ENCODE results near the gene OPHN1.

GRCh38 chrX:68059469-68059868 is 373.8 kb downstream of the OPHN1 start:
- TF ChIP-seq CTCF (IDR thresholded peaks at IDR 0.05 in 4 of 5, conservative IDR thresholded peaks at IDR 0.05 in 1 of 5): no peak
- no peak for TF ChIP-seq POLR2A (IDR thresholded peaks at IDR 0.05)
